H1 (cell line): ENCODE measurements around the gene MAGI2. TPM values are rescaled to one million over a fixed set of nuclear protein-coding genes. Genes with fewer than 3 reads are reported as not detected.

Experiments
- CTCF ChIA-PET: fragments of 300-600 bp; sonication (Branson Sonifier 250); formaldehyde crosslinking; loops from one replicate; lab custom pipeline; 2021; ENCODE audit not compliant: partially characterized antibody; lab: Charles Lee
- POLR2A ChIA-PET: fragments of 300-600 bp; sonication (Branson Sonifier 250); formaldehyde crosslinking; loops from one replicate; lab custom pipeline; 2021; ENCODE audit warnings: inconsistent platforms; ENCODE audit not compliant: partially characterized antibody; lab: Charles Lee
- DNase-seq, 2 experiments: peaks; one replicate each; pipeline versions ENCODE4 v3.0.0 to v3.0.0-alpha.2; 2010 to 2022; ENCODE audit warnings: low spot score in 2 of 2, low read depth in 1 of 2, mixed read lengths in 1 of 2
- FAIRE-seq: peaks from 2 replicates; lab custom pipeline; 2011; peaks lifted over from hg19 to GRCh38; lab: Jason Lieb, UNC
- H2AFZ ChIP-seq: 2 replicates; pipeline ENCODE4 v1.8.1; 2012; ENCODE audit warnings: low read length, inconsistent platforms
- H2AK5ac ChIP-seq: 2 replicates; pipeline ENCODE4 v1.6.1; 2013; ENCODE audit warnings: low read depth, low read length
- H2BK120ac ChIP-seq: replicated peaks from 2 replicates; pipeline ENCODE3; 2013; ENCODE audit warnings: low read depth, low read length, inconsistent platforms
- H2BK12ac ChIP-seq: 2 replicates; pipeline ENCODE4 v1.6.1; 2013; ENCODE audit warnings: low read depth, low read length
- H2BK15ac ChIP-seq: 2 replicates; pipeline ENCODE4 v1.6.1; 2013; ENCODE audit warnings: low read length
- H2BK20ac ChIP-seq: 2 replicates; pipeline ENCODE4 v1.6.1; 2013; ENCODE audit warnings: low read length
- H2BK5ac ChIP-seq: 2 replicates; pipeline ENCODE4 v1.6.1; 2013; ENCODE audit warnings: low read depth, low read length
- H3K14ac ChIP-seq: 2 replicates; pipeline ENCODE4 v1.6.1; 2013; ENCODE audit warnings: inconsistent platforms; ENCODE audit not compliant: insufficient read length
- H3K18ac ChIP-seq: 2 replicates; pipeline ENCODE4 v1.6.1; 2013; ENCODE audit warnings: low read length; ENCODE audit errors: extremely low read depth
- H3K23ac ChIP-seq: 2 replicates; pipeline ENCODE4 v1.6.1; 2013; ENCODE audit warnings: inconsistent platforms; ENCODE audit not compliant: insufficient read length
- H3K23me2 ChIP-seq: 2 replicates; pipeline ENCODE4 v1.6.1; 2013; ENCODE audit warnings: low read depth, low read length
- H3K27ac ChIP-seq: 2 replicates; pipeline ENCODE4 v1.6.1; 2011; ENCODE audit warnings: low read depth, low read length, inconsistent platforms
- H3K27me3 ChIP-seq, 4 experiments: replicated peaks in 1 of 4; 1 replicate in 1 of 4; 2 replicates in 3 of 4; pipeline versions ENCODE4 v1.6.1 to v1.8.1; 2011 to 2013; ENCODE audit warnings: low read length in 3 of 4, mild to moderate bottlenecking in 3 of 4, inconsistent platforms in 2 of 4, mixed read lengths in 2 of 4, moderate library complexity in 1 of 4; ENCODE audit not compliant: control insufficient read depth in 3 of 4, insufficient read depth in 3 of 4; ENCODE audit errors: extremely low read depth in 1 of 4
- H3K36me3 ChIP-seq, 4 experiments: 2 replicates each; pipeline versions ENCODE4 v1.6.1 to v1.8.1; 2011 to 2013; ENCODE audit warnings: mild to moderate bottlenecking in 4 of 4, low read length in 3 of 4, moderate library complexity in 2 of 4, control low read depth in 1 of 4, inconsistent platforms in 1 of 4; ENCODE audit not compliant: insufficient read depth in 4 of 4, control insufficient read depth in 2 of 4
- H3K4ac ChIP-seq: replicated peaks from 2 replicates; pipeline ENCODE3; 2013; ENCODE audit warnings: low read length, low read depth, mixed read lengths, inconsistent platforms; ENCODE audit not compliant: insufficient read length
- H3K4me1 ChIP-seq, 4 experiments: replicated peaks in 1 of 4; 1 replicate in 1 of 4; 2 replicates in 3 of 4; pipeline versions ENCODE4 v1.6.1 to v1.8.1; 2011 to 2013; ENCODE audit warnings: low read length in 3 of 4, inconsistent platforms in 2 of 4, mixed read lengths in 1 of 4; ENCODE audit not compliant: insufficient read depth in 4 of 4, control insufficient read depth in 3 of 4
- H3K4me2 ChIP-seq, 2 experiments: 2 replicates each; pipeline versions ENCODE4 v1.6.1 to v1.8.1; 2011 to 2013; ENCODE audit warnings: low read depth in 2 of 2, low read length in 2 of 2, control low read depth in 1 of 2, inconsistent platforms in 1 of 2, mild to moderate bottlenecking in 1 of 2; ENCODE audit not compliant: insufficient read depth in 1 of 2
- H3K4me3 ChIP-seq, 4 experiments: fragments of 200-600, 300-600 bp in 1 of 4; sonication (generic), shearing (Covaris generic), sonication (Bioruptor Twin) in 1 of 4; 2 replicates each; pipeline versions ENCODE4 v1.5.1 to v1.8.1; 2011 to 2016; ENCODE audit warnings: low read length in 4 of 4, low read depth in 3 of 4, control low read depth in 2 of 4, inconsistent platforms in 2 of 4, mild to moderate bottlenecking in 2 of 4, mixed read lengths in 1 of 4, moderate library complexity in 1 of 4; ENCODE audit not compliant: insufficient read depth in 2 of 4; ENCODE audit errors: extremely low read depth in 1 of 4
- H3K56ac ChIP-seq: replicated peaks from 2 replicates; pipeline ENCODE3; 2013; ENCODE audit warnings: low read depth, mild to moderate bottlenecking, mixed read lengths, low read length, inconsistent platforms; ENCODE audit not compliant: insufficient read length
- H3K79me1 ChIP-seq: 2 replicates; pipeline ENCODE4 v1.6.1; 2013; ENCODE audit warnings: low read depth, low read length, control low read depth
- H3K79me2 ChIP-seq, 2 experiments: 2 replicates each; pipeline versions ENCODE4 v1.6.1 to v1.8.1; 2012 to 2013; ENCODE audit warnings: low read length in 2 of 2, mild to moderate bottlenecking in 2 of 2, inconsistent platforms in 1 of 2; ENCODE audit not compliant: insufficient read depth in 2 of 2, control insufficient read depth in 1 of 2
- H3K9ac ChIP-seq, 4 experiments: replicated peaks in 1 of 4; 1 replicate in 1 of 4; 2 replicates in 3 of 4; pipeline versions ENCODE4 v1.6.1 to v1.8.1; 2011 to 2013; ENCODE audit warnings: low read depth in 3 of 4, low read length in 3 of 4, control low read depth in 2 of 4, mild to moderate bottlenecking in 2 of 4, moderate library complexity in 2 of 4, inconsistent platforms in 1 of 4; ENCODE audit errors: extremely low read depth in 1 of 4
- H3K9me3 ChIP-seq, 2 experiments: 2 replicates each; pipeline versions ENCODE4 v1.6.1 to v1.8.1; 2012 to 2013; ENCODE audit warnings: mild to moderate bottlenecking in 2 of 2, moderate library complexity in 2 of 2, control low read depth in 1 of 2, inconsistent platforms in 1 of 2, low read depth in 1 of 2, low read length in 1 of 2, mixed read lengths in 1 of 2; ENCODE audit not compliant: insufficient read depth in 2 of 2
- H4K20me1 ChIP-seq, 2 experiments: replicated peaks in 1 of 2; 2 replicates each; pipeline versions ENCODE3 to v1.8.1; 2011 to 2013; ENCODE audit warnings: inconsistent platforms in 2 of 2, low read length in 2 of 2, mild to moderate bottlenecking in 1 of 2; ENCODE audit not compliant: insufficient read depth in 2 of 2, control insufficient read depth in 1 of 2
- H4K5ac ChIP-seq: 2 replicates; pipeline ENCODE4 v1.6.1; 2013; ENCODE audit warnings: low read length, low read depth, mixed read lengths, inconsistent platforms; ENCODE audit not compliant: insufficient read length
- H4K8ac ChIP-seq: 2 replicates; pipeline ENCODE4 v1.8.0; 2013; ENCODE audit warnings: mild to moderate bottlenecking, moderate library complexity, low read length, inconsistent platforms; ENCODE audit not compliant: insufficient read depth; ENCODE audit errors: extremely low read depth
- H4K91ac ChIP-seq: replicated peaks from 2 replicates; pipeline ENCODE3; 2013; ENCODE audit warnings: low read length, mixed read lengths, inconsistent platforms; ENCODE audit not compliant: insufficient read length
- HDAC6 ChIP-seq: IDR thresholded peaks from one replicate; pipeline ENCODE4 v1.7.1; 2012; ENCODE audit warnings: low read depth, mild to moderate bottlenecking, inconsistent platforms, low read length, moderate library complexity
- KDM4A ChIP-seq: IDR thresholded peaks from one replicate; pipeline ENCODE4 v1.7.1; 2012; ENCODE audit warnings: low read depth, mild to moderate bottlenecking, moderate library complexity, low read length, inconsistent platforms; ENCODE audit not compliant: severe bottlenecking
- RAD21 ChIP-seq, 2 experiments: IDR thresholded peaks in 1 of 2; conservative IDR thresholded peaks in 1 of 2; 2 replicates each; pipeline ENCODE4 v1.6.1; 2011; ENCODE audit warnings: low read depth in 2 of 2, low read length in 2 of 2, improper control_type of control experiment in 1 of 2, inconsistent platforms in 1 of 2, mild to moderate bottlenecking in 1 of 2, moderate library complexity in 1 of 2
- SP4 ChIP-seq: IDR thresholded peaks from 2 replicates; pipeline ENCODE4 v1.6.1; 2012; ENCODE audit warnings: low read length, inconsistent platforms
- TAF7 ChIP-seq: optimal IDR thresholded peaks from 2 replicates; pipeline ENCODE3; 2011; ENCODE audit warnings: low read depth, mild to moderate bottlenecking, inconsistent platforms, low read length, moderate library complexity, borderline replicate concordance
- WGBS, 2 experiments: shearing (Covaris generic) in 1 of 2; methylation state at CpG; one replicate each; pipeline versions ENCODE4 v1.1.6 to v1.1.7; 2013 to 2015; ENCODE audit warnings: low lambda C conversion rate in 2 of 2, mixed read lengths in 2 of 2, inconsistent platforms in 1 of 2, low coverage in 1 of 2, missing lambda C conversion rate in 1 of 2; ENCODE audit not compliant: insufficient replicate concordance in 2 of 2, insufficient coverage in 1 of 2, insufficient read length in 1 of 2; ENCODE audit errors: extremely low coverage in 1 of 2, missing lambda C conversion rate in 1 of 2; 5-methylcytosine and 5-hydroxymethylcytosine counted together
- polyA plus RNA-seq, 7 experiments: library from polyadenylated mRNA; depleted of rRNA in 3 of 7; stranded (reverse) in 5 of 7; unstranded in 2 of 7; fragments of >200 nt in 5 of 7; fragments of 200-250 nt in 2 of 7; gene quantifications; 1 replicate in 5 of 7; 2 replicates in 1 of 7; 4 replicates in 1 of 7; pipeline versions ENCODE4 v1.2.1 to v1.2.3, GENCODE V29; 2011 to 2013; ENCODE audit warnings: missing spikeins in 2 of 7, mixed read lengths in 2 of 7
- total RNA-seq: library from RNA; stranded (reverse); fragmentation: NEBNext Ultra II Directional; extraction: Animal tissue kit (Norgen Biotek cat#: 25700); gene quantifications from 2 replicates; pipeline ENCODE4 v1.2.1, GENCODE V29; 2021

MAGI2 gene
- total and polyA plus RNA-seq, 2 of the 8 experiments (the other 6 are each of a cell fraction or from before 2014, with no cell fraction given) = 6.0 to 27.3 TPM

DNA sequence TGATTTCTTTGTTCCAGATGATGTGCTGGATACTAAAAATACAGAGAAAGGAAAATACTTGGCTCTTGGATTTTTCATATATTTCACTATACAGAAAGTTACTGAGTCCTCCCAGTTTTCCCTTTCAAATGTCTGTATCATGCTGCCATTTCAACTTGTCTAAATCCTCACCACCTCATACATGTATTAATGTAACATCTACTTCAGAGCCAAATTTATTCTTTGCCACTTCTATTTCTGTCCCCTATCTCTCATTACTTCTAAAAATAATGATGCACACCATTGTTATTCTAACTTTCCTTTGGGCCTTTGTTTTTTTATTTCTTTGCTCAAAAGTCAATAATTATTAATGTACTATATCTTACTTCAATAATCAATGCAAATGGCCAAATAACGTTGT is 312.2 kb downstream of the MAGI2 start:
- no peak overlapping the region for H4K91ac ChIP-seq
- no peak overlapping the region for H3K9ac ChIP-seq
- H3K23ac ChIP-seq = no peak overlapping the region
- no peaks in the 10 kb centered on the region for H3K36me3 ChIP-seq
- H3K27ac ChIP-seq = no peak overlapping the region
- no peak for DNase-seq
- no peaks in the 10 kb centered on the region for H3K23me2 ChIP-seq
- H3K4me2 ChIP-seq = no peak overlapping the region
- no peak overlapping the region for H2AFZ ChIP-seq
- no peaks in the 10 kb centered on the region for H3K79me1 ChIP-seq
- CTCF ChIA-PET = no interaction called here
- no peak overlapping the region for H3K14ac ChIP-seq
- no peak for FAIRE-seq
- H2BK20ac ChIP-seq = no peak overlapping the region
- no peak overlapping the region for H2BK12ac ChIP-seq
- whole genome bisulfite sequencing, 2 experiments = 81% methylated on average over 1 of the region's 1 CpG; no CpG with 5 or more reads in 1 of the 2 experiments
- H2AK5ac ChIP-seq = no peak overlapping the region
- no peak for TF ChIP-seq RAD21 (IDR thresholded peaks at IDR 0.05 in 1 of 2, conservative IDR thresholded peaks at IDR 0.05 in 1 of 2; ENCODE audit: low read depth in 2 of 2, low read length in 2 of 2)
- TF ChIP-seq KDM4A = no peak
- TF ChIP-seq HDAC6 = no peak
- no peak for TF ChIP-seq SP4
- TF ChIP-seq TAF7 = no peak
- H3K56ac ChIP-seq = no peak overlapping the region
- no peak overlapping the region for H2BK5ac ChIP-seq
- H4K8ac ChIP-seq = no peak overlapping the region
- no peaks in the 10 kb centered on the region for H3K9me3 ChIP-seq
- no peak overlapping the region for H3K18ac ChIP-seq
- H3K4me1 ChIP-seq = no peaks in the 10 kb centered on the region
- no peaks in the 10 kb centered on the region for H4K20me1 ChIP-seq
- no peak overlapping the region for H4K5ac ChIP-seq
- POLR2A ChIA-PET = no interaction called here
- no peaks in the 10 kb centered on the region for H3K79me2 ChIP-seq
- no peak overlapping the region for H2BK15ac ChIP-seq
- no peak overlapping the region for H3K4me3 ChIP-seq
- no peak overlapping the region for H2BK120ac ChIP-seq
- H3K4ac ChIP-seq = no peak overlapping the region
- H3K27me3 ChIP-seq = no peaks in the 10 kb centered on the region
